HepG2 (cell line): ENCODE results near the gene ALDOA. TPM values are rescaled to one million over a fixed set of nuclear protein-coding genes. Genes with fewer than 3 reads are reported as not detected.

ENCODE experiments used
- ARNT ChIP-seq: fragments of 450-650 bp; IDR thresholded peaks from 2 replicates; pipeline ENCODE4 v1.6.1; 2017
- ATAD3A ChIP-seq: sonication (generic); formaldehyde crosslinking; IDR thresholded peaks from 2 replicates; pipeline ENCODE4 v1.4.0; 2020; ENCODE audit warnings: missing genetic modification reagents
- KLF13 ChIP-seq: sonication (generic); formaldehyde crosslinking; IDR thresholded peaks from 2 replicates; pipeline ENCODE4 v1.4.0; 2020; ENCODE audit warnings: mild to moderate bottlenecking, missing genetic modification reagents
- KLF9 ChIP-seq: IDR thresholded peaks from 2 replicates; pipeline ENCODE4 v1.6.1; 2016; ENCODE audit warnings: low read depth
- MAF1 ChIP-seq: sonication (generic); formaldehyde crosslinking; IDR thresholded peaks from 2 replicates; pipeline ENCODE4 v1.5.0; 2020; ENCODE audit warnings: missing genetic modification reagents, borderline replicate concordance
- NFIC ChIP-seq: IDR thresholded peaks from 2 replicates; pipeline ENCODE4 v1.6.1; 2012; ENCODE audit warnings: mild to moderate bottlenecking, low read length, inconsistent platforms
- NRL ChIP-seq: sonication (generic); formaldehyde crosslinking; IDR thresholded peaks from 2 replicates; pipeline ENCODE4 v1.5.0; 2020; ENCODE audit warnings: missing genetic modification reagents, mild to moderate bottlenecking, moderate library complexity, borderline replicate concordance
- PPARG ChIP-seq: conservative IDR thresholded peaks from 2 replicates; pipeline ENCODE4 v1.6.1; 2016; ENCODE audit warnings: missing biosample characterization, missing genetic modification reagents
- RBM22 ChIP-seq: fragments of 200-400 bp; formaldehyde crosslinking; optimal IDR thresholded peaks from 2 replicates; pipeline ENCODE3; 2017; ENCODE audit warnings: mild to moderate bottlenecking, low read length, moderate library complexity
- RFXAP ChIP-seq: sonication (generic); formaldehyde crosslinking; IDR thresholded peaks from 2 replicates; pipeline ENCODE4 v1.4.0; 2020; ENCODE audit warnings: missing genetic modification reagents, borderline replicate concordance
- TFAP4 ChIP-seq: sonication (generic); IDR thresholded peaks from 2 replicates; pipeline ENCODE4 v1.6.1; 2016; ENCODE audit warnings: low read depth, borderline replicate concordance
- U2AF1 ChIP-seq: fragments of 200-400 bp; formaldehyde crosslinking; optimal IDR thresholded peaks from 2 replicates; pipeline ENCODE3; 2017; ENCODE audit warnings: mild to moderate bottlenecking, low read depth, low read length
- U2AF2 ChIP-seq: fragments of 200-400 bp; formaldehyde crosslinking; IDR thresholded peaks from 2 replicates; pipeline ENCODE4 v1.6.1; 2017; ENCODE audit warnings: low read depth, mild to moderate bottlenecking, low read length
- ZFP62 ChIP-seq: sonication (generic); formaldehyde crosslinking; IDR thresholded peaks from 2 replicates; pipeline ENCODE4 v1.4.0; 2020; ENCODE audit warnings: missing genetic modification reagents
- ZNF10 ChIP-seq: sonication (generic); formaldehyde crosslinking; IDR thresholded peaks from 2 replicates; pipeline ENCODE4 v1.4.0; 2020; ENCODE audit warnings: mild to moderate bottlenecking, low read depth, missing genetic modification reagents, borderline replicate concordance
- ZNF12 ChIP-seq: sonication (generic); formaldehyde crosslinking; IDR thresholded peaks from 2 replicates; pipeline ENCODE4 v1.5.0; 2020; ENCODE audit warnings: missing genetic modification reagents
- ZNF543 ChIP-seq: sonication (generic); formaldehyde crosslinking; IDR thresholded peaks from 2 replicates; pipeline ENCODE4 v1.4.0; 2020; ENCODE audit warnings: mild to moderate bottlenecking, missing genetic modification reagents
- ZNF580 ChIP-seq: IDR thresholded peaks from 2 replicates; pipeline ENCODE4 v1.6.1; 2016; ENCODE audit warnings: low read depth, borderline replicate concordance
- ZNF816 ChIP-seq: sonication (generic); formaldehyde crosslinking; IDR thresholded peaks from 2 replicates; pipeline ENCODE4 v1.8.0; 2022; ENCODE audit warnings: missing genetic modification reagents, mild to moderate bottlenecking, borderline replicate concordance
- polyA plus RNA-seq, 8 experiments: library from polyadenylated mRNA; depleted of rRNA in 3 of 8; stranded (reverse) in 7 of 8; unstranded in 1 of 8; fragments of >200 nt; fragmentation: Illumina TruSeq in 4 of 8; extraction: Trizol in 4 of 8; gene quantifications; 2 replicates each; pipeline versions ENCODE4 v1.2.1 to v1.2.3, GENCODE V29; 2011 to 2016; ENCODE audit warnings: low read depth in 4 of 8, missing spikeins in 1 of 8, mixed read lengths in 1 of 8; ENCODE audit not compliant: insufficient read depth in 1 of 8
- total RNA-seq, 5 experiments: library from RNA; depleted of rRNA; stranded (reverse); fragments of >200 nt; fragmentation: Illumina TruSeq; extraction: Trizol; gene quantifications; 2 replicates each; pipeline ENCODE4 v1.2.3, GENCODE V29; 2016; ENCODE audit warnings: low read depth in 1 of 5
- TF ChIP-seq, protein P1 (sequence below): sonication (generic); formaldehyde crosslinking; IDR thresholded peaks from 2 replicates; pipeline ENCODE4 v1.4.0; 2020; ENCODE audit warnings: missing genetic modification reagents
- TF ChIP-seq, protein P2 (sequence below), 2 experiments: sonication (generic) in 1 of 2; formaldehyde crosslinking in 1 of 2; IDR thresholded peaks; 2 replicates each; pipeline versions ENCODE4 v1.4.0 to v1.6.1; 2018 to 2020; ENCODE audit warnings: missing genetic modification reagents in 2 of 2, borderline replicate concordance in 1 of 2, low read depth in 1 of 2, mild to moderate bottlenecking in 1 of 2, missing biosample characterization in 1 of 2
- TF ChIP-seq, protein P3 (sequence below): fragments of 450-650 bp; IDR thresholded peaks from 2 replicates; pipeline ENCODE4 v1.6.1; 2016

Gene ALDOA
- total and polyA plus RNA-seq, 2 of the 13 experiments (the other 11 are each of a cell fraction or from before 2014, with no cell fraction given) = 925 to 1,884 TPM

GRCh38 chr16:30075503-30076275, 10.1 kb downstream of the ALDOA start, which contains the start of gene PPP4C (continued):
- TF ChIP-seq NRL (CRISPR knock-in tag) (peak; percentile 28; the same call in 1 of the 2 replicates), KLF13 (CRISPR knock-in tag) (no peak), NFIC (no peak), U2AF1 (no peak), ZNF816 (CRISPR knock-in tag) (peak; percentile 80), RBM22 (peak; percentile 75), ZNF580 (CRISPR knock-in tag) (no peak; the same call in 1 of the 2 replicates), ATAD3A (CRISPR knock-in tag) (no peak), ZNF12 (CRISPR knock-in tag) (no peak), MAF1 (no peak), RFXAP (CRISPR knock-in tag) (peak; percentile 54; the same call in 1 of the 2 replicates), ZNF10 (no peak), U2AF2 (no peak), PPARG (CRISPR knock-in tag) (peak; percentile 92), ARNT (no peak), TFAP4 (peak; percentile 37; the same call in 1 of the 2 replicates), ZNF543 (CRISPR knock-in tag) (no peak), KLF9 (CRISPR knock-in tag) (no peak), ZFP62 (CRISPR knock-in tag) (no peak)
- TF ChIP-seq, protein P1, sequence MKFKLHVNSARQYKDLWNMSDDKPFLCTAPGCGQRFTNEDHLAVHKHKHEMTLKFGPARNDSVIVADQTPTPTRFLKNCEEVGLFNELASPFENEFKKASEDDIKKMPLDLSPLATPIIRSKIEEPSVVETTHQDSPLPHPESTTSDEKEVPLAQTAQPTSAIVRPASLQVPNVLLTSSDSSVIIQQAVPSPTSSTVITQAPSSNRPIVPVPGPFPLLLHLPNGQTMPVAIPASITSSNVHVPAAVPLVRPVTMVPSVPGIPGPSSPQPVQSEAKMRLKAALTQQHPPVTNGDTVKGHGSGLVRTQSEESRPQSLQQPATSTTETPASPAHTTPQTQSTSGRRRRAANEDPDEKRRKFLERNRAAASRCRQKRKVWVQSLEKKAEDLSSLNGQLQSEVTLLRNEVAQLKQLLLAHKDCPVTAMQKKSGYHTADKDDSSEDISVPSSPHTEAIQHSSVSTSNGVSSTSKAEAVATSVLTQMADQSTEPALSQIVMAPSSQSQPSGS (CRISPR knock-in tag) = no peak; the same call in 1 of the 2 replicates
- TF ChIP-seq, protein P2, sequence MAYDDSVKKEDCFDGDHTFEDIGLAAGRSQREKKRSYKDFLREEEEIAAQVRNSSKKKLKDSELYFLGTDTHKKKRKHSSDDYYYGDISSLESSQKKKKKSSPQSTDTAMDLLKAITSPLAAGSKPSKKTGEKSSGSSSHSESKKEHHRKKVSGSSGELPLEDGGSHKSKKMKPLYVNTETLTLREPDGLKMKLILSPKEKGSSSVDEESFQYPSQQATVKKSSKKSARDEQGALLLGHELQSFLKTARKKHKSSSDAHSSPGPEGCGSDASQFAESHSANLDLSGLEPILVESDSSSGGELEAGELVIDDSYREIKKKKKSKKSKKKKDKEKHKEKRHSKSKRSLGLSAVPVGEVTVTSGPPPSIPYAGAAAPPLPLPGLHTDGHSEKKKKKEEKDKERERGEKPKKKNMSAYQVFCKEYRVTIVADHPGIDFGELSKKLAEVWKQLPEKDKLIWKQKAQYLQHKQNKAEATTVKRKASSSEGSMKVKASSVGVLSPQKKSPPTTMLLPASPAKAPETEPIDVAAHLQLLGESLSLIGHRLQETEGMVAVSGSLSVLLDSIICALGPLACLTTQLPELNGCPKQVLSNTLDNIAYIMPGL (CRISPR knock-in tag; IDR thresholded peaks at IDR 0.05; ENCODE audit: borderline replicate concordance in 1 of 2, low read depth in 1 of 2) = peak; percentile 77 to 79
- TF ChIP-seq, protein P3, sequence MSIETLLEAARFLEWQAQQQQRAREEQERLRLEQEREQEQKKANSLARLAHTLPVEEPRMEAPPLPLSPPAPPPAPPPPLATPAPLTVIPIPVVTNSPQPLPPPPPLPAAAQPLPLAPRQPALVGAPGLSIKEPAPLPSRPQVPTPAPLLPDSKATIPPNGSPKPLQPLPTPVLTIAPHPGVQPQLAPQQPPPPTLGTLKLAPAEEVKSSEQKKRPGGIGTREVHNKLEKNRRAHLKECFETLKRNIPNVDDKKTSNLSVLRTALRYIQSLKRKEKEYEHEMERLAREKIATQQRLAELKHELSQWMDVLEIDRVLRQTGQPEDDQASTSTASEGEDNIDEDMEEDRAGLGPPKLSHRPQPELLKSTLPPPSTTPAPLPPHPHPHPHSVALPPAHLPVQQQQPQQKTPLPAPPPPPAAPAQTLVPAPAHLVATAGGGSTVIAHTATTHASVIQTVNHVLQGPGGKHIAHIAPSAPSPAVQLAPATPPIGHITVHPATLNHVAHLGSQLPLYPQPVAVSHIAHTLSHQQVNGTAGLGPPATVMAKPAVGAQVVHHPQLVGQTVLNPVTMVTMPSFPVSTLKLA = no peak
